Measurements from ENCODE around the gene ERH. TPM values are rescaled to one million over a fixed set of nuclear protein-coding genes. Genes with fewer than 3 reads are reported as not detected.

ERH gene
- total RNA-seq, 2 donors from 2014 or later: 68.5 to 111 TPM

- Histone ChIP-seq H3K36me3 (no peaks in the 10 kb centered on the region), H3K27ac (no peak overlapping the region), H3K9me3 (no peaks in the 10 kb centered on the region), H3K4me3 (no peak overlapping the region), H3K27me3 (replicated peaks; ENCODE audit: insufficient read depth) (no peaks in the 10 kb centered on the region), H3K4me1 (replicated peaks) (peaks cover 5% of the 10 kb centered on the region)
- intact Hi-C loops (cut with DNase I): loop anchor here (5.0 to 10.0 kb wide), 2 partner anchors 94 to 216 kb away; no protein-coding TSS in a partner anchor
- 90% methylated on average over 5 of the region's 5 CpGs for WGBS
- no peak for DNase-seq (ENCODE audit: low spot score)
- TF ChIP-seq POLR2AphosphoS5 (IDR thresholded peaks at IDR 0.05) (no peak), POLR2A (IDR thresholded peaks at IDR 0.05) (no peak), CTCF (IDR thresholded peaks at IDR 0.05) (no peak)
Observed at GRCh38 chr14:69350892-69351291, 47.2 kb downstream of the ERH start.

- Histone ChIP-seq H3K27ac (no peak overlapping the region), H3K27me3 (replicated peaks; ENCODE audit: insufficient read depth) (no peaks in the 10 kb centered on the region), H3K9me3 (no peaks in the 10 kb centered on the region), H3K4me1 (replicated peaks) (no peaks in the 10 kb centered on the region), H3K4me3 (no peak overlapping the region), H3K36me3 (no peaks in the 10 kb centered on the region)
- 90% methylated on average over 11 of the region's 11 CpGs for WGBS
- intact Hi-C loops (cut with DNase I): no loop called here
- DNase-seq (ENCODE audit: low spot score): no peak
- TF ChIP-seq POLR2A (IDR thresholded peaks at IDR 0.05) (no peak), POLR2AphosphoS5 (IDR thresholded peaks at IDR 0.05) (no peak), CTCF (IDR thresholded peaks at IDR 0.05) (no peak)
Observed at GRCh38 chr14:69349091-69349777, 48.9 kb downstream of the ERH start.

GRCh38 chr14:69346710-69347109 lies 51.4 kb downstream of the ERH start:
- DNase-seq (ENCODE audit: low spot score): no peak
- H3K27me3 ChIP-seq (replicated peaks; ENCODE audit: insufficient read depth): no peaks in the 10 kb centered on the region
- no peaks in the 10 kb centered on the region for H3K9me3 ChIP-seq
- H3K4me3 ChIP-seq: no peak overlapping the region
- 69% methylated on average over 9 of the region's 9 CpGs for WGBS
- intact Hi-C loops (cut with DNase I): no loop called here
- no peak for TF ChIP-seq POLR2A (IDR thresholded peaks at IDR 0.05)
- TF ChIP-seq CTCF (IDR thresholded peaks at IDR 0.05): peak in 2 of 4 experiments; percentile 22 to 42
- H3K36me3 ChIP-seq: no peaks in the 10 kb centered on the region
- H3K27ac ChIP-seq: no peak overlapping the region
- H3K4me1 ChIP-seq (replicated peaks): peaks cover 4% of the 10 kb centered on the region

GRCh38 chr14:69345402-69345801 lies 52.7 kb downstream of the ERH start:
- Histone ChIP-seq H3K9me3 (no peaks in the 10 kb centered on the region), H3K4me1 (replicated peaks) (peaks cover 4% of the 10 kb centered on the region), H3K27ac (no peak overlapping the region), H3K36me3 (no peaks in the 10 kb centered on the region), H3K4me3 (no peak overlapping the region), H3K27me3 (replicated peaks; ENCODE audit: insufficient read depth) (no peaks in the 10 kb centered on the region)
- DNase-seq (ENCODE audit: low spot score): no peak
- 49% methylated on average over 4 of the region's 4 CpGs for WGBS
- no peak for TF ChIP-seq POLR2AphosphoS5 (IDR thresholded peaks at IDR 0.05)
- intact Hi-C loops (cut with DNase I): no loop called here

GRCh38 chr14:69344171-69344570 lies 53.9 kb downstream of the ERH start:
- TF ChIP-seq POLR2A (IDR thresholded peaks at IDR 0.05): no peak
- TF ChIP-seq POLR2AphosphoS5 (IDR thresholded peaks at IDR 0.05): no peak
- no peak for TF ChIP-seq CTCF (IDR thresholded peaks at IDR 0.05)
- 95% methylated on average over 3 of the region's 3 CpGs for WGBS
- no peak for DNase-seq (ENCODE audit: low spot score)
- H3K27me3 ChIP-seq (replicated peaks; ENCODE audit: insufficient read depth): no peaks in the 10 kb centered on the region
- intact Hi-C loops (cut with DNase I): no loop called here
- H3K4me1 ChIP-seq (replicated peaks): peaks cover 4% of the 10 kb centered on the region
- H3K27ac ChIP-seq: no peak overlapping the region
- H3K9me3 ChIP-seq: no peaks in the 10 kb centered on the region
- H3K36me3 ChIP-seq: no peaks in the 10 kb centered on the region
- no peak overlapping the region for H3K4me3 ChIP-seq
